ENCODE measurements around the gene KCNQ1OT1.

KCNQ1OT1 gene

GRCh38 chr11:2577031-2577990, 122.5 kb downstream of the KCNQ1OT1 start:
- no peak overlapping the region for H3K27ac ChIP-seq (ENCODE audit: low read depth, low read length)

GRCh38 chr11:2576549-2576948, 123.2 kb downstream of the KCNQ1OT1 start:
- Histone ChIP-seq H3K9ac (ENCODE audit: low read depth in 1 of 2, low read length in 2 of 2) (no peak overlapping the region), H3K36me3 (ENCODE audit: control insufficient read depth in 1 of 2, insufficient read depth in 2 of 2, low read length in 2 of 2) (peaks cover 0 to 28% of the 10 kb centered on the region in 2 donors), H3K27me3 (ENCODE audit: control insufficient read depth in 1 of 2, insufficient read depth in 2 of 2, low read length in 2 of 2) (no peaks in the 10 kb centered on the region), H3K4me1 (ENCODE audit: control insufficient read depth in 1 of 2, insufficient read depth in 2 of 2, low read length in 2 of 2) (peaks cover 14 to 16% of the 10 kb centered on the region in 2 donors), H3K27ac (ENCODE audit: low read depth, low read length) (no peak overlapping the region), H3K4me3 (ENCODE audit: low read depth in 1 of 2, low read length in 2 of 2) (no peak overlapping the region), H3K9me3 (ENCODE audit: control insufficient read depth in 1 of 2, low read length in 2 of 2) (no peaks in the 10 kb centered on the region)

More at GRCh38 chr11:2577031-2577990, 122.5 kb downstream of the KCNQ1OT1 start:
- Histone ChIP-seq H3K36me3 (ENCODE audit: control insufficient read depth in 1 of 2, insufficient read depth in 2 of 2, low read length in 2 of 2) (peaks cover 0 to 33% of the 10 kb centered on the region in 2 donors), H3K9me3 (ENCODE audit: control insufficient read depth in 1 of 2, low read length in 2 of 2) (no peaks in the 10 kb centered on the region), H3K27me3 (ENCODE audit: control insufficient read depth in 1 of 2, insufficient read depth in 2 of 2, low read length in 2 of 2) (no peaks in the 10 kb centered on the region), H3K4me1 (ENCODE audit: control insufficient read depth in 1 of 2, insufficient read depth in 2 of 2, low read length in 2 of 2) (peaks cover 14 to 16% of the 10 kb centered on the region in 2 donors), H3K9ac (ENCODE audit: low read depth in 1 of 2, low read length in 2 of 2) (no peak overlapping the region), H3K4me3 (ENCODE audit: low read depth in 1 of 2, low read length in 2 of 2) (no peak overlapping the region)

DNA sequence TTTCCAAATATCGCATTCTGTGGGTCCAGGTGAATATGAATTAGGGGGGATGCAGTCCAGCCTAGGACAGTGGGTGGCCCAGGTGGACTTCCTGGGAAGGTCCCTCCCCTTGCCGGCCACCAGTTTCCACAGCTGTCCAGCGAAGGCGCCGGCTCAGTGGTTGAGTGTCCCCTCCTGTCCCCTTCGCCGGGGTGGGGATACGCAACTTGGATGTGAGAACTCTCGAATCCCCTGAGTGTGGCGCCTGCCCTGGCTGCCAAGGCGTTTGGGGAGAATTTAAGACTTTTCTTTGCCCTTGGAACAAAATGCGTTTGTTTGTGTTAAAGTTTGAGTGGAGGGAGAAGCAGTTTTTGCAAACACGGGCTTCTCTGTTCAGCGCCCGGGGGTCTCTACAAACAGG, 123.7 kb downstream of the KCNQ1OT1 start:
- Histone ChIP-seq H3K4me1 (ENCODE audit: control insufficient read depth in 1 of 2, insufficient read depth in 2 of 2, low read length in 2 of 2) (peaks cover 14 to 16% of the 10 kb centered on the region in 2 donors), H3K9ac (ENCODE audit: low read depth in 1 of 2, low read length in 2 of 2) (peak overlapping the region in 1 of 2 donors; percentile 2), H3K27me3 (ENCODE audit: control insufficient read depth in 1 of 2, insufficient read depth in 2 of 2, low read length in 2 of 2) (no peaks in the 10 kb centered on the region), H3K36me3 (ENCODE audit: control insufficient read depth in 1 of 2, insufficient read depth in 2 of 2, low read length in 2 of 2) (peaks cover 0 to 27% of the 10 kb centered on the region in 2 donors), H3K4me3 (ENCODE audit: low read depth in 1 of 2, low read length in 2 of 2) (no peak overlapping the region), H3K9me3 (ENCODE audit: control insufficient read depth in 1 of 2, low read length in 2 of 2) (no peaks in the 10 kb centered on the region), H3K27ac (ENCODE audit: low read depth, low read length) (no peak overlapping the region)

GRCh38 chr11:2575591-2576051, 124.2 kb downstream of the KCNQ1OT1 start:
- Histone ChIP-seq H3K36me3 (ENCODE audit: control insufficient read depth in 1 of 2, insufficient read depth in 2 of 2, low read length in 2 of 2) (peaks cover 0 to 32% of the 10 kb centered on the region in 2 donors), H3K4me1 (ENCODE audit: control insufficient read depth in 1 of 2, insufficient read depth in 2 of 2, low read length in 2 of 2) (peaks cover 14 to 16% of the 10 kb centered on the region in 2 donors), H3K9ac (ENCODE audit: low read depth in 1 of 2, low read length in 2 of 2) (peak overlapping the region in 1 of 2 donors; percentile 2), H3K4me3 (ENCODE audit: low read depth in 1 of 2, low read length in 2 of 2) (no peak overlapping the region), H3K9me3 (ENCODE audit: control insufficient read depth in 1 of 2, low read length in 2 of 2) (no peaks in the 10 kb centered on the region), H3K27me3 (ENCODE audit: control insufficient read depth in 1 of 2, insufficient read depth in 2 of 2, low read length in 2 of 2) (no peaks in the 10 kb centered on the region), H3K27ac (ENCODE audit: low read depth, low read length) (no peak overlapping the region)

GRCh38 chr11:2574553-2575535, 125.0 kb downstream of the KCNQ1OT1 start:
- Histone ChIP-seq H3K27me3 (ENCODE audit: control insufficient read depth in 1 of 2, insufficient read depth in 2 of 2, low read length in 2 of 2) (no peaks in the 10 kb centered on the region), H3K4me1 (ENCODE audit: control insufficient read depth in 1 of 2, insufficient read depth in 2 of 2, low read length in 2 of 2) (peaks cover 14 to 16% of the 10 kb centered on the region in 2 donors), H3K27ac (ENCODE audit: low read depth, low read length) (no peak overlapping the region), H3K4me3 (ENCODE audit: low read depth in 1 of 2, low read length in 2 of 2) (no peak overlapping the region), H3K9ac (ENCODE audit: low read depth in 1 of 2, low read length in 2 of 2) (no peak overlapping the region), H3K9me3 (ENCODE audit: control insufficient read depth in 1 of 2, low read length in 2 of 2) (no peaks in the 10 kb centered on the region), H3K36me3 (ENCODE audit: control insufficient read depth in 1 of 2, insufficient read depth in 2 of 2, low read length in 2 of 2) (peaks cover 0 to 35% of the 10 kb centered on the region in 2 donors)

DNA sequence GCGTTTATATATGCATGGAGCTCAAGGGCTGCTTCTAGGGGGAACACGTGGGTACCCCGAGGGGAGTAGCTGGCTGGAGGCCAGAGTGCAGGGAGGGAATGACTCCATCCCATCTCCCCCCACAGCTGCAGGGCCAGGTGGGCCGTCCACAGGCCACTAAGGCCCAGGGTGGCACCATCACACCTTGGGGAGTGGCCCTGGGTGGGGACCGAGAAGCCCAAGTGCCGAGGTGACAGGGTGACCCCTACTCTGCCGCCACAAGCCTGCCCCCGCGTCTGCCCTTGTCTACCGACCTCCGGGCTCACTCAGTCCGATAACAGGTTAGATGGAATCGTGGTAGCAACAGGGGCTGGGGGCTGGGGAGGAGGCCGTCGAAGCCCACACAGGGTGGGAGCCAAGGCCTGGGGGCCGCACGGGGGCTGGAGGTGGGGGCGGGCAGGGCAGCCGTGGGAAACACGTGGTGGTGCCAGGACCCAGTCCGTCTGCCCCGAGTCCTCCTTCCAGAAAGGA, 125.7 kb downstream of the KCNQ1OT1 start:
- Histone ChIP-seq H3K4me1 (ENCODE audit: control insufficient read depth in 1 of 2, insufficient read depth in 2 of 2, low read length in 2 of 2) (peaks cover 14 to 16% of the 10 kb centered on the region in 2 donors), H3K27ac (ENCODE audit: low read depth, low read length) (no peak overlapping the region), H3K27me3 (ENCODE audit: control insufficient read depth in 1 of 2, insufficient read depth in 2 of 2, low read length in 2 of 2) (no peaks in the 10 kb centered on the region), H3K4me3 (ENCODE audit: low read depth in 1 of 2, low read length in 2 of 2) (no peak overlapping the region), H3K9ac (ENCODE audit: low read depth in 1 of 2, low read length in 2 of 2) (no peak overlapping the region), H3K9me3 (ENCODE audit: control insufficient read depth in 1 of 2, low read length in 2 of 2) (no peaks in the 10 kb centered on the region), H3K36me3 (ENCODE audit: control insufficient read depth in 1 of 2, insufficient read depth in 2 of 2, low read length in 2 of 2) (peaks cover 0 to 31% of the 10 kb centered on the region in 2 donors)

GRCh38 chr11:2573240-2574042, 126.4 kb downstream of the KCNQ1OT1 start:
- Histone ChIP-seq H3K9me3 (ENCODE audit: control insufficient read depth in 1 of 2, low read length in 2 of 2) (no peaks in the 10 kb centered on the region), H3K27me3 (ENCODE audit: control insufficient read depth in 1 of 2, insufficient read depth in 2 of 2, low read length in 2 of 2) (no peaks in the 10 kb centered on the region), H3K4me1 (ENCODE audit: control insufficient read depth in 1 of 2, insufficient read depth in 2 of 2, low read length in 2 of 2) (peaks cover 14 to 16% of the 10 kb centered on the region in 2 donors), H3K36me3 (ENCODE audit: control insufficient read depth in 1 of 2, insufficient read depth in 2 of 2, low read length in 2 of 2) (peaks cover 0 to 31% of the 10 kb centered on the region in 2 donors), H3K4me3 (ENCODE audit: low read depth in 1 of 2, low read length in 2 of 2) (no peak overlapping the region), H3K9ac (ENCODE audit: low read depth in 1 of 2, low read length in 2 of 2) (no peak overlapping the region), H3K27ac (ENCODE audit: low read depth, low read length) (no peak overlapping the region)

- H3K9ac ChIP-seq (ENCODE audit: low read depth in 1 of 2, low read length in 2 of 2): no peak overlapping the region
- peaks cover 14 to 16% of the 10 kb centered on the region in 2 donors for H3K4me1 ChIP-seq (ENCODE audit: control insufficient read depth in 1 of 2, insufficient read depth in 2 of 2, low read length in 2 of 2)
- no peak overlapping the region for H3K4me3 ChIP-seq (ENCODE audit: low read depth in 1 of 2, low read length in 2 of 2)
- H3K9me3 ChIP-seq (ENCODE audit: control insufficient read depth in 1 of 2, low read length in 2 of 2): no peaks in the 10 kb centered on the region
- H3K27ac ChIP-seq (ENCODE audit: low read depth, low read length): no peak overlapping the region
- peaks cover 0 to 31% of the 10 kb centered on the region in 2 donors for H3K36me3 ChIP-seq (ENCODE audit: control insufficient read depth in 1 of 2, insufficient read depth in 2 of 2, low read length in 2 of 2)
- no peaks in the 10 kb centered on the region for H3K27me3 ChIP-seq (ENCODE audit: control insufficient read depth in 1 of 2, insufficient read depth in 2 of 2, low read length in 2 of 2)
Measured at GRCh38 chr11:2572491-2573239, 127.1 kb downstream of the KCNQ1OT1 start.

Data from duodenal mucosa (tissue), 2 donors.